H1 (cell line): Measurements from ENCODE around the gene CD46. TPM values are rescaled to one million over a fixed set of nuclear protein-coding genes. Genes with fewer than 3 reads are reported as not detected.

Source experiments
- SAP30 ChIP-seq: fragments of 300-600 bp; sonication (generic); IDR thresholded peaks from 2 replicates; pipeline ENCODE4 v1.7.1; 2012; ENCODE audit warnings: low read length, moderate library complexity, mild to moderate bottlenecking, inconsistent platforms; ENCODE audit not compliant: insufficient read depth, insufficient replicate concordance
- polyA plus RNA-seq, 7 experiments: library from polyadenylated mRNA; depleted of rRNA in 3 of 7; stranded (reverse) in 5 of 7; unstranded in 2 of 7; fragments of >200 nt in 5 of 7; fragments of 200-250 nt in 2 of 7; gene quantifications; 1 replicate in 5 of 7; 2 replicates in 1 of 7; 4 replicates in 1 of 7; pipeline versions ENCODE4 v1.2.1 to v1.2.3, GENCODE V29; 2011 to 2013; ENCODE audit warnings: missing spikeins in 2 of 7, mixed read lengths in 2 of 7
- total RNA-seq: library from RNA; stranded (reverse); fragmentation: NEBNext Ultra II Directional; extraction: Animal tissue kit (Norgen Biotek cat#: 25700); gene quantifications from 2 replicates; pipeline ENCODE4 v1.2.1, GENCODE V29; 2021

CD46 gene
- total and polyA plus RNA-seq, 2 of the 8 experiments (the other 6 are each of a cell fraction or from before 2014, with no cell fraction given) = 60.9 to 113 TPM

DNA sequence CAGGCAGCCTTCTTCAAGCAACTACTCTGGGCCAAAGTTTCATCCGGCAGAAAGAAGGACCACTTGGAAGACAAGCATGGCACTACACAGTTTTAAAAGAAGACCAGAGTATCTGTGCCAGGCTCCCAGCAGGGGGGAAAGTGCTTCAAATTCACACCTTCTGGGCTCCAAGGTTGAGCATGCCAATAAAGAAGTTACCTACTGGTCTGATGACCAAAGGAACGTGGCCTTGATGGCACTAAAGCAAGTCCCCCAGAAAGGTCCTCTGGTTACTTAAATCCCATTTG is 73.5 kb downstream of the CD46 start (continued):
- TF ChIP-seq SAP30 = no peak
